ENCODE measurements around the gene NME7. TPM values are rescaled to one million over a fixed set of nuclear protein-coding genes. Genes with fewer than 3 reads are reported as not detected.
A peak's percentile ranks its signal among the peaks of the same experiment; 100 is the strongest.
"Not testable (repeated sequence)": the region's sequence is repeated elsewhere in the genome, so short reads cannot be mapped to it uniquely, and the experiment has no call there.

The NME7 gene
- polyA plus RNA-seq, 1 donor from 2014 or later, result 10.7 TPM

GRCh38 chr1:169196581-169196980 is 171.0 kb downstream of the NME7 start:
- no peak overlapping the region for H3K27ac Mint-ChIP-seq
- H3K9me3 Mint-ChIP-seq, result peaks cover 0 to 3% (median 3%) of the 10 kb centered on the region in 3 donors
- no peaks in the 10 kb centered on the region for H3K4me1 Mint-ChIP-seq
- no peak overlapping the region for H3K4me3 Mint-ChIP-seq
- peaks cover 9% of the 10 kb centered on the region for H3K36me3 Mint-ChIP-seq
- H3K27me3 Mint-ChIP-seq, result no peaks in the 10 kb centered on the region

- no peaks in the 10 kb centered on the region for H3K27me3 Mint-ChIP-seq
- no peak overlapping the region for H3K27ac Mint-ChIP-seq
- H3K36me3 Mint-ChIP-seq, result peaks cover 9% of the 10 kb centered on the region
- H3K9me3 Mint-ChIP-seq, result peaks cover 0 to 3% (median 3%) of the 10 kb centered on the region in 3 donors
- H3K4me3 Mint-ChIP-seq, result no peak overlapping the region
- no peaks in the 10 kb centered on the region for H3K4me1 Mint-ChIP-seq
Observed at GRCh38 chr1:169196161-169196560, 171.4 kb downstream of the NME7 start.

- no peak overlapping the region for H3K27ac Mint-ChIP-seq
- H3K9me3 Mint-ChIP-seq, result peaks cover 0 to 3% (median under 1%) of the 10 kb centered on the region in 3 donors
- H3K36me3 Mint-ChIP-seq, result peaks cover 12% of the 10 kb centered on the region
- no peaks in the 10 kb centered on the region for H3K4me1 Mint-ChIP-seq
- H3K4me3 Mint-ChIP-seq, result no peak overlapping the region
- no peaks in the 10 kb centered on the region for H3K27me3 Mint-ChIP-seq
Observed at GRCh38 chr1:169193191-169193850, 174.3 kb downstream of the NME7 start.

- Mint-ChIP-seq H3K27ac (no peak overlapping the region), H3K36me3 (peaks cover 6% of the 10 kb centered on the region), H3K9me3 (peaks cover 0 to 2% (median 0%) of the 10 kb centered on the region in 3 donors), H3K27me3 (no peaks in the 10 kb centered on the region), H3K4me3 (no peak overlapping the region), H3K4me1 (no peaks in the 10 kb centered on the region)
Observed at GRCh38 chr1:169186106-169186505, 181.5 kb downstream of the NME7 start.

GRCh38 chr1:169184812-169185211 is 182.8 kb downstream of the NME7 start:
- Mint-ChIP-seq H3K27ac (no peak overlapping the region), H3K4me1 (no peaks in the 10 kb centered on the region), H3K4me3 (no peak overlapping the region), H3K9me3 (peaks cover 0 to 2% (median 0%) of the 10 kb centered on the region in 3 donors), H3K27me3 (no peaks in the 10 kb centered on the region), H3K36me3 (peaks cover 8% of the 10 kb centered on the region)

GRCh38 chr1:169180174-169180573 is 187.4 kb downstream of the NME7 start:
- Mint-ChIP-seq H3K4me3 (no peak overlapping the region), H3K9me3 (peaks cover 0 to 4% (median 0%) of the 10 kb centered on the region in 3 donors), H3K4me1 (no peaks in the 10 kb centered on the region), H3K36me3 (peaks cover 4% of the 10 kb centered on the region), H3K27ac (no peak overlapping the region), H3K27me3 (no peaks in the 10 kb centered on the region)

GRCh38 chr1:169179431-169179830 is 188.2 kb downstream of the NME7 start:
- peak overlapping the region in 1 of 3 donors; percentile 34 for H3K27ac Mint-ChIP-seq
- H3K4me3 Mint-ChIP-seq, H3K9me3 Mint-ChIP-seq, H3K36me3 Mint-ChIP-seq, H3K27me3 Mint-ChIP-seq, H3K4me1 Mint-ChIP-seq: not testable (repeated sequence)

GRCh38 chr1:169175461-169175860 is 192.1 kb downstream of the NME7 start:
- no peaks in the 10 kb centered on the region for H3K27me3 Mint-ChIP-seq
- H3K9me3 Mint-ChIP-seq, result peaks cover 0 to 4% (median 0%) of the 10 kb centered on the region in 3 donors
- no peak overlapping the region for H3K27ac Mint-ChIP-seq
- no peaks in the 10 kb centered on the region for H3K4me1 Mint-ChIP-seq
- peaks cover 4% of the 10 kb centered on the region for H3K36me3 Mint-ChIP-seq
- H3K4me3 Mint-ChIP-seq, result no peak overlapping the region

- Mint-ChIP-seq H3K27me3 (no peaks in the 10 kb centered on the region), H3K4me1 (peaks cover 0 to 5% (median 4%) of the 10 kb centered on the region in 3 donors), H3K36me3 (peaks cover 3% of the 10 kb centered on the region), H3K4me3 (no peak overlapping the region), H3K27ac (peak overlapping the region in 1 of 3 donors; percentile 41), H3K9me3 (no peaks in the 10 kb centered on the region)
Observed at GRCh38 chr1:169163059-169163458, 204.5 kb downstream of the NME7 start.

GRCh38 chr1:169161496-169162194 is 206.0 kb downstream of the NME7 start:
- H3K36me3 Mint-ChIP-seq, result peaks cover 4% of the 10 kb centered on the region
- H3K27me3 Mint-ChIP-seq, result no peaks in the 10 kb centered on the region
- peaks cover 0 to 5% (median 4%) of the 10 kb centered on the region in 3 donors for H3K4me1 Mint-ChIP-seq
- no peak overlapping the region for H3K27ac Mint-ChIP-seq
- H3K9me3 Mint-ChIP-seq, result no peaks in the 10 kb centered on the region
- H3K4me3 Mint-ChIP-seq, result peak overlapping the region in 1 of 4 donors; percentile 29

GRCh38 chr1:169160845-169161495 is 206.6 kb downstream of the NME7 start:
- H3K36me3 Mint-ChIP-seq, result peaks cover 4% of the 10 kb centered on the region
- H3K4me1 Mint-ChIP-seq, result peaks cover 0 to 5% (median 4%) of the 10 kb centered on the region in 3 donors
- no peak overlapping the region for H3K4me3 Mint-ChIP-seq
- no peaks in the 10 kb centered on the region for H3K9me3 Mint-ChIP-seq
- H3K27ac Mint-ChIP-seq, result no peak overlapping the region
- no peaks in the 10 kb centered on the region for H3K27me3 Mint-ChIP-seq

- H3K9me3 Mint-ChIP-seq, result no peaks in the 10 kb centered on the region
- peaks cover 4% of the 10 kb centered on the region for H3K36me3 Mint-ChIP-seq
- H3K4me3 Mint-ChIP-seq, result no peak overlapping the region
- H3K4me1 Mint-ChIP-seq, result no peaks in the 10 kb centered on the region
- no peaks in the 10 kb centered on the region for H3K27me3 Mint-ChIP-seq
- no peak overlapping the region for H3K27ac Mint-ChIP-seq
Observed at GRCh38 chr1:169156580-169156979, 211.0 kb downstream of the NME7 start.

- Mint-ChIP-seq H3K4me1 (no peaks in the 10 kb centered on the region), H3K4me3 (no peak overlapping the region), H3K27me3 (no peaks in the 10 kb centered on the region), H3K9me3 (no peaks in the 10 kb centered on the region), H3K36me3 (peaks cover 4% of the 10 kb centered on the region), H3K27ac (no peak overlapping the region)
Observed at GRCh38 chr1:169155675-169156074, 211.9 kb downstream of the NME7 start.

- H3K36me3 Mint-ChIP-seq, result peaks cover 2% of the 10 kb centered on the region
- no peak overlapping the region for H3K4me3 Mint-ChIP-seq
- H3K9me3 Mint-ChIP-seq, result no peaks in the 10 kb centered on the region
- H3K27ac Mint-ChIP-seq, result no peak overlapping the region
- no peaks in the 10 kb centered on the region for H3K4me1 Mint-ChIP-seq
- H3K27me3 Mint-ChIP-seq, result no peaks in the 10 kb centered on the region
Observed at GRCh38 chr1:169151338-169151837, 216.2 kb downstream of the NME7 start.

GRCh38 chr1:169150641-169151337 is 216.8 kb downstream of the NME7 start:
- H3K4me3 Mint-ChIP-seq, result no peak overlapping the region
- no peaks in the 10 kb centered on the region for H3K4me1 Mint-ChIP-seq
- no peak overlapping the region for H3K27ac Mint-ChIP-seq
- H3K9me3 Mint-ChIP-seq, result no peaks in the 10 kb centered on the region
- H3K36me3 Mint-ChIP-seq, result peaks cover 2% of the 10 kb centered on the region
- H3K27me3 Mint-ChIP-seq, result no peaks in the 10 kb centered on the region

Data from IgD-negative memory B cell (primary cell).